Testis (tissue), 3 donors: ENCODE data around the gene SDK1. TPM values are rescaled to one million over a fixed set of nuclear protein-coding genes. Genes with fewer than 3 reads are reported as not detected.
A peak's percentile ranks its signal among the peaks of the same experiment; 100 is the strongest.

Experiments used
- DNase-seq: peaks from one replicate; pipeline ENCODE4 v3.0.0-alpha.2; 2019
- H3K27ac ChIP-seq, 2 donors: fragments of 200-600 bp; sonication (generic); one replicate each; pipeline ENCODE4 v1.5.1; 2019
- H3K27me3 ChIP-seq: fragments of 200-600 bp; sonication (generic); one replicate; pipeline ENCODE4 v1.5.1; 2019
- H3K36me3 ChIP-seq: fragments of 200-600 bp; sonication (generic); one replicate; pipeline ENCODE4 v1.5.1; 2017; ENCODE audit warnings: low read depth; ENCODE audit errors: missing control alignments
- H3K4me1 ChIP-seq: fragments of 200-600 bp; sonication (generic); one replicate; pipeline ENCODE4 v1.5.1; 2019
- H3K4me3 ChIP-seq, 2 donors: fragments of 200-600 bp; sonication (generic); one replicate each; pipeline ENCODE4 v1.5.1; 2017 to 2019
- H3K9me3 ChIP-seq: fragments of 200-600 bp; sonication (generic); one replicate; pipeline ENCODE4 v1.5.1; 2017
- POLR2A ChIP-seq: fragments of 450-650 bp; IDR thresholded peaks from one replicate; pipeline ENCODE4 v1.6.1; 2017; ENCODE audit warnings: antibody characterized with exemption, mild to moderate bottlenecking, moderate library complexity
- WGBS, 2 donors: methylation state at CpG; one replicate each; pipeline ENCODE4 v1.1.5; 2018; 5-methylcytosine and 5-hydroxymethylcytosine counted together
- intact Hi-C: fragments of 100-400 bp; cut with DNase I; formaldehyde crosslinking; loops from one replicate; pipeline ENCODE4 v1.15.1; 2023; ENCODE audit warnings: low total_unique reads
- polyA plus RNA-seq: library from polyadenylated mRNA; stranded (reverse); fragments of 350-450 nt; fragmentation: Illumina TruSeq; extraction: RNeasy Lipid Tissue Mini Kit (QIAGEN cat#74804); gene quantifications from one replicate; pipeline ENCODE4 v1.2.3, GENCODE V29; 2014; ENCODE audit warnings: low read depth, low replicate concordance; ENCODE audit not compliant: insufficient read depth
- total RNA-seq, 2 donors: library from RNA; depleted of rRNA; stranded (reverse); fragments of >200 nt; gene quantifications; one replicate each; pipeline ENCODE4 v1.2.3, GENCODE V29; 2016
- TF ChIP-seq, protein P1 (sequence below), 3 experiments: fragments of 450-650 bp in 2 of 3; fragments of 200-600 bp in 1 of 3; sonication (generic) in 1 of 3; IDR thresholded peaks; one replicate each; pipeline ENCODE4 v1.5.1; 2016 to 2019; ENCODE audit warnings: antibody characterized with exemption in 3 of 3, mild to moderate bottlenecking in 2 of 3, moderate library complexity in 1 of 3

SDK1 gene
- total and polyA plus RNA-seq, 3 donors from 2014 or later = 20.0 to 36.2 (median 24.9) TPM

DNA sequence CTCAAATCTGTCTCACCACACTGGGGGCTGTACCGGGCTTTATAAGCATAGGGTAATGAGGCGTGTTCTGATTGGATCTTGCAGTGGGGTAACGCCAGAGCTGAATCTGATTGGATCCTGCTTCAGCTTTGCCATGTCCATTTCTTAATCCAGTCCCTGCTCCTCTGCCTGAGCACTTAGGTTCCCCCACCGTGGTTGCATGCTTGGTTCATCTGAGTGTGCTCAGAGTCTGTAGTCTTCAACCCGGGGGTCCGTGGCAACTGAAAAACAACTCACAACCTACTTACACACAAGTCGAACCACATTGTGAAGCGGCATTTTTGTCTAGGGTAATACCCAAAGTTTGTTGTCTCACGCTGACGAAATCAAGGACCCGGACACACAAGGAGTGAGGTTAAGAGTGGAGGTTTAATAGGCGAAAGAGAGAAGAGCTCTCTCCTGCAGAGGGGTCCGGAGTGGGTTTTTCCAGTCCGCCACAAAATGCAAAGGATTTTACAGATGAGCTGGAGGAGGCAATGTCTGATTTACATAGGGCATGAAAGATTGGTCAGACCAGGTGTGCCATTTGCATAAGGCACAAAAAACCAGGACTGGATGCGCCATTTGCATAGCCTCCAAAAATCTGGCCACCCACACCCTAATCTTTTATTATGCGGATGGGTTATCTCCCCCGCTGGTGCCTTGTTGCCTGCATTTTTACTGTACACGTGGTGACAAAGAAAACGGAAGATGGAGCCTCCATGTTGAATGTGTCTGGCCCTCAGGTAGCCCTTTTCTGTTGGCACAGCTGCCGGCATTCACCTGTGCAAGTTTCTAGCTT is 739.3 kb downstream of the SDK1 start:
- WGBS, 2 donors = 71 to 74% methylated on average over 20 of the region's 20 CpGs
- Histone ChIP-seq H3K4me3 (no peak overlapping the region), H3K27ac (no peak overlapping the region), H3K36me3 (no peaks in the 10 kb centered on the region), H3K4me1 (no peaks in the 10 kb centered on the region), H3K9me3 (no peaks in the 10 kb centered on the region), H3K27me3 (no peaks in the 10 kb centered on the region)
- TF ChIP-seq, protein P1, sequence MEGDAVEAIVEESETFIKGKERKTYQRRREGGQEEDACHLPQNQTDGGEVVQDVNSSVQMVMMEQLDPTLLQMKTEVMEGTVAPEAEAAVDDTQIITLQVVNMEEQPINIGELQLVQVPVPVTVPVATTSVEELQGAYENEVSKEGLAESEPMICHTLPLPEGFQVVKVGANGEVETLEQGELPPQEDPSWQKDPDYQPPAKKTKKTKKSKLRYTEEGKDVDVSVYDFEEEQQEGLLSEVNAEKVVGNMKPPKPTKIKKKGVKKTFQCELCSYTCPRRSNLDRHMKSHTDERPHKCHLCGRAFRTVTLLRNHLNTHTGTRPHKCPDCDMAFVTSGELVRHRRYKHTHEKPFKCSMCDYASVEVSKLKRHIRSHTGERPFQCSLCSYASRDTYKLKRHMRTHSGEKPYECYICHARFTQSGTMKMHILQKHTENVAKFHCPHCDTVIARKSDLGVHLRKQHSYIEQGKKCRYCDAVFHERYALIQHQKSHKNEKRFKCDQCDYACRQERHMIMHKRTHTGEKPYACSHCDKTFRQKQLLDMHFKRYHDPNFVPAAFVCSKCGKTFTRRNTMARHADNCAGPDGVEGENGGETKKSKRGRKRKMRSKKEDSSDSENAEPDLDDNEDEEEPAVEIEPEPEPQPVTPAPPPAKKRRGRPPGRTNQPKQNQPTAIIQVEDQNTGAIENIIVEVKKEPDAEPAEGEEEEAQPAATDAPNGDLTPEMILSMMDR (IDR thresholded peaks at IDR 0.05) = no peak
- no peak for TF ChIP-seq POLR2A
- DNase-seq = peak; percentile 24
- intact Hi-C loops = no loop called here

DNA sequence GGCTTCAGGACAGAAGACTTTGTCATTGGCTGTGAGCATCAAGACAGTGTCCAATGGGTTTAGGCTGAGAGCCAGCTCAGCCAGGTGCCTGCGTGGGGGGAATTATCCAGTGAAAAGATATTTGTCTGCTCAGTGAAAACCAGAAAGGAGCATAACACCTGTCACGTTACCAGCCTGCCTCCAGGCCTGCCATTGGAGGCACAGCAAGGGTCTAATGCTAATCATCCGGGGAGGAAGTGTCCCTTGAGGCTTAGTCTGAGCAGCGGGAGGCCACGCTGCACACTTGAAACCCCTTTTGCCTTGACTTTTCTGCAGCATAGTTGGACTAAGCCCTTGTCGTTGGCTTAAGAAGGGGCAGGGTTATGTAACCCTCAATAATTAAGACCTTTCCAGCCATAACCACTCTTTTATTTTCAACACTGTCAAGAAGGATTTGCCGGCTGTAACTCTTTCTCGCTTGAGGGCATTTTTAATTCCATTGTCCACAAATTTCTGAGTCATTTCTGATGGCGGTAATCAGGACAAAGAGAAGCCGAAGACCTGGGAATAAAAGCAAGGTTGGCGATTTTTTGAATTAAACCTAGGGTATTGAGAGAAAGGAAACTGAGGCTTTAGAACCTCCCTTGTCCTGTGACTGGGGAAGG is 741.5 kb downstream of the SDK1 start:
- H3K27ac ChIP-seq = no peak overlapping the region
- no peaks in the 10 kb centered on the region for H3K4me1 ChIP-seq
- no peaks in the 10 kb centered on the region for H3K36me3 ChIP-seq
- H3K4me3 ChIP-seq = no peak overlapping the region
- TF ChIP-seq POLR2A = no peak
- TF ChIP-seq, protein P1 (IDR thresholded peaks at IDR 0.05) = no peak
- WGBS, 2 donors = 79 to 88% methylated on average over 11 of the region's 11 CpGs
- no peak for DNase-seq
- H3K27me3 ChIP-seq = no peaks in the 10 kb centered on the region
- H3K9me3 ChIP-seq = no peaks in the 10 kb centered on the region
- intact Hi-C loops = no loop called here

DNA sequence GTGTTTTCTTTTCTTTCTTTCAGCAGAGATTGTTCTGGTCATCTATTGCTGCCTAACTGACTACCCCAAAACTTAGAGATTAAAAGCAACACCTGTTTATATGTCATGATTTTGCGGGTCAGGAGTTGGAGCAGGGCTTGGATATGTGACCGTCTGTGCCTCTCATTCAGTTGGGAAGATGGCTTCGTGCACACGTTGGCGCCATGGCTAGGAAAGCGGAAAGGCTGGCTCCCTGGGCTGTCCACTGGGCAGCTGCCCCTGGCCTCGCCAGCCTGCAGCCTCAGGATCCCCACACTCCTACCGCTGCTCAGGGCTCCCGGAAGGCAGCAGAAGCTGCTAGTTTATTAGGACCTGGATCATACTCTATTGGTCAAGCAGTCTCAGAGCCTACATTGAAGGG is 742.9 kb downstream of the SDK1 start:
- intact Hi-C loops = no loop called here
- no peak for DNase-seq
- H3K27me3 ChIP-seq = no peaks in the 10 kb centered on the region
- H3K9me3 ChIP-seq = no peaks in the 10 kb centered on the region
- H3K4me1 ChIP-seq = no peaks in the 10 kb centered on the region
- no peaks in the 10 kb centered on the region for H3K36me3 ChIP-seq
- H3K27ac ChIP-seq = no peak overlapping the region
- no peak overlapping the region for H3K4me3 ChIP-seq
- TF ChIP-seq, protein P1 (IDR thresholded peaks at IDR 0.05) = no peak
- TF ChIP-seq POLR2A = no peak
- WGBS, 2 donors = 93 to 97% methylated on average over 9 of the region's 9 CpGs

DNA sequence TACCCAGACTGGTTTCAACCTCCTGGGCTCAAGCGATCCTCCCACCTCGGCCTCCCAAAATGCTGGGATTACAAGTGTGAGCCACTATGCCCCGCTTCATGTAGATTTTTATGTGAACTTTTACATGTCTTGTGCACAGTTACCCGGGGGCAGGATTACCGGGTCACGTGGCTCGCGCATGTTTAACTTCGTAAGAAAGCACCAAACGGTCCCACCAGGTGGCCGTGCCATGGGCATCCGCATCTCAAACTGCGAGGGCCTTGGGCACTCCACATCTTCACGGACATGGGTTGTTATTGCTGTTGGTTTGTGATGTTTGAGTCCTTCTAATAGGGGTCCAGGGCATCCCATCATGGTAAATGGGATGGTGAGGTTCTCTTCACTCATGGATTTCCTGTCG is 744.4 kb downstream of the SDK1 start:
- Histone ChIP-seq H3K9me3 (no peaks in the 10 kb centered on the region), H3K27me3 (no peaks in the 10 kb centered on the region), H3K36me3 (no peaks in the 10 kb centered on the region), H3K4me1 (no peaks in the 10 kb centered on the region), H3K27ac (no peak overlapping the region), H3K4me3 (no peak overlapping the region)
- 94 to 100% methylated on average over 15 of the region's 15 CpGs for WGBS, 2 donors
- no peak for TF ChIP-seq POLR2A
- TF ChIP-seq, protein P1 (IDR thresholded peaks at IDR 0.05) = no peak
- no peak for DNase-seq
- intact Hi-C loops = no loop called here
